HPDE6-E6E7 (cell line): Measurements from ENCODE around the gene COL23A1.

ENCODE experiments used
- DNase-seq: peaks from one replicate; pipeline ENCODE4 v3.0.0; 2011; ENCODE audit warnings: missing footprints; ENCODE audit errors: extremely low spot score

Gene COL23A1

DNA sequence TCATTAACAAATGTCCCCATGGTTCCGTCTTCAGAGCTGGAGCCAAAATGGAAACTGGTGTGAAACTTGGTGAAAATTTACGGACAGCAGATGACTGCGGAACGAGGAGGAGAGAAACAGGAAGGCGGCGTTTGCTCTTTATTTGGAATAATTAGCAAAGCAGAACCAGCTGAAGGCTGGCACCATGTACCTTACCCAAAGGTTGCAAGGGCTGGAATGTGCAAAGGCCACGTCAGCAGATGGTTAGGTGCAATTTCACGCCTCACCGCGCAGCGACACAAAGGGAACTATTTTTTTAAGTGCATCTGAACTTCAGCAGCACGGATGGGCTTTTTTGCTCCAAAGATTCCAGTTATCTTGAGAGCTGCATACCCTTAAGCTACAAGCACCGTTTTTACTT lies 127.4 kb downstream of the COL23A1 start:
- no peak for DNase-seq

DNA sequence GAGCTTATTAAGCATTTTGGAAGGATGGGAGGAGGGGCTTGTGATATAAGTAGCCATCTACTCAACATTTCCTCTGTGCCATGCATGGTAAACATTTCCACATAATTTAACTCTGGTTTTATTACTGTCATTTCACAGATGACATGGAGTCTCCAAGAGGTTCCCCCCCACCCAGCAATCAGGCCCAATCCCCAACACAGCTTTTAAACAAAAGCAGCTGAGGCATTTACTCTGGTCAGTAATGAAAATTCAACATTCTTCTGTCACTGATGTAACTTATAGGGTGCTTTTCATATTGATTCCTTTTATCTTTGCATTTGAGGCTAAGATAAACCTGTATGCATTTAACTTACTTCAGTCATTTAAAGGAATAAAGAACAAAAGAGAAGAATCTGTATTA lies 128.1 kb downstream of the COL23A1 start:
- no peak for DNase-seq

DNA sequence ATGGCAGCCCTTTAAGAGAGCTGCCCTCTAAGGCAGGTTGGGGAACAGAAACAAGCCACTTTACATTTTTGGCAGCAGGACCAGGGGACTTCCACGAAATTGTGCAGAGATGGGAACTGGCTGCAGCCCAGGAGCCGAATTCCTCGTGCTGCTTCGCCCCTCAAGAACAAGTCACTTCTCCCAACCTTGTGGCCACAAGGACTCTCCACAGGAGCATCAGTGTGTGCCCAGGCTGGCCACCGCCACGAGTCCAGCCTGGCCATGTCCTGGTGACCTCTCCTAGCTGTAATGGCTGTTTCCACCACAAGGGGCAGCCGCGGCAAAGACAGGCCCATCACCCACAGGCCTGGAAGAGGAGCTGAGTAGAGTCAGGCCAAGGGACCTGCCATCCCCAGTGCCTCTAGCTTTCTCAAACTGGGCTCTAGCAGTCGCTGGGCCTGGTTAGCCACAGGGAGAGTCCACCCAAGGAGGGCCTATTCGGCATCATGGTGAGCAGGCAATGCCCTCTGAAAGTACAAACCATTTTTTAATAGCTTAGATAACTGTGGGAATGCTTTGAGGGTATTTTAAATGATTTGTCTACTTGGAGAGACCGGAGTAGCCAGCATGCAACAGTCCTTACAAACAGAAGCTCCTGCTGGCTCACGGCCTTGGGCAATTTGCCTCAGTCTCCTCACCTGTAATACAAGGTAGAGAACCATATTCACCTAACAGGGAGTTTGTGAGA lies 129.0 kb downstream of the COL23A1 start:
- DNase-seq: peak; percentile 35

DNA sequence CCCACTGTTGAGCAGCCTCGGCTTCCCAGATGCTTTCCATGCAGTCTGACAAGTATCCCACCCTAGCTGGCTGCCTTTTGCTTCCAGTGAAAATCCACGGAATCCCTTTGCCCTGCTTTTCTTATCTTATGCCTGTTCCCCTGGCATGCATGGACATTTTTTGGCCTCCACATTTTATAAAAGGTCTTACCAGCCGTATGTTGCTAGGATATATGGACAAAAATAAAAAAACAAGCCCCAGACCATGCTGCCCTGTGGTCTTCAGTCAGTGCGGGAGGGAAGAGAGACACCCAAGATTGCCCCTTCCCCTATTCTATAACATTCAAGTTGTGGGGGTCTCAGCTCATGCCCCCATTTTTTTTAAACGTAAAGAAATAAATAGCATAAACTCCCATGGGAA lies 129.6 kb downstream of the COL23A1 start:
- no peak for DNase-seq

DNA sequence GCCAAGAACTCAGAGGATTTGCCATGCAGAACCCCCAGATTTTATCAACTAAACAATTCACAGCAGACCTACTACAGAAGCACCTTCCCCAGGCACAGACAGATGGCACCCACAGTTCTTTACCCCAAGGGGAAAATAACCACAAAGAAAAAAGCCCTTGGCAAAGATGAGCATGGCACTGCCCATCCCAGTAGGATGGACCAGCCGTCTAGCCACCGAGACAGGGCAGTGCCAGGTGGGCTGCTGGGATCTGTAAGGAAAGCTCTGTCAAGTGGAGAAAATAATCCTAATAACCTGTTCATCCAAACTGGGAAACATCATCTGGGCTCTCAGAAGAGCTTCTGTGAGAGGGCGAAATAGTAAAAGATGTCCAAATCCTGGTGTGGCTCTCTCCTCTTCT lies 130.0 kb downstream of the COL23A1 start:
- no peak for DNase-seq

DNA sequence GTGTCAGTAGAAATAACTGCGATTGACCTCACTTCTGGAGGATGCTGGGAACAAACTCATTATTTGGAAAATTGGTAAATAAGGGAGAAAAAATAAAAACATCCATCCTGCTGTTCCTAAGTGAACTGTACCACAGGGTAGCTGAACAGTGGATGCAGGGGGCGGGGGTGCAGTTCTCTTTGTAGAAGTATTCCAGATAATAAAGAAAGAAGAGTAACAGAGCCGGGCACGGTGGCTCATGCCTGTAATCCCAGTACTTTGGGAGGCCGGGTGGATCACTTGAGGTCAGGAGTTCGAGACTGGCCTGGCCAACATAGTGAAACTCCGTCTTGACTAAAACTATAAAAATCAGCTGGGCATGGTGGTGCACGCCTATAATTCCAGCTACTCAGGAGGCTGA lies 132.1 kb downstream of the COL23A1 start:
- DNase-seq: no peak

DNA sequence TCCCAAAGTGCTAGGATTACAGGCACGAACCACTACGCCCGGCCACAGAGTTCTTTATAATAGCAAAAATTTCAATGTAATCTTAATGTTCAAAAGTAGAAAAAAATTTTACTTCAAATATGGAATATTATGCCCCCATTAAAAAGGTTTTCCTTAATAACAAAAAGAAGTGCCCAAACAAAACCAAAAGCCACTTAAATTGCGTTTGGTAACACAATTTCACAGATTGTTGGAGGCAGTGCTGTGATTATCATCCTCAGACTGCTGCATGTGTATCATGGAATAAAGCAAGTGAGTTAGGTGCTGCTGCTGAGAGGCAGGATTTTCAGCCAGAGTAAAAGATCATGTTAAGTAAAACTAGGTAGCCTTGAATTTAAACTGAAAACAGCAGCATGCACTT lies 132.7 kb downstream of the COL23A1 start:
- DNase-seq: no peak

DNA sequence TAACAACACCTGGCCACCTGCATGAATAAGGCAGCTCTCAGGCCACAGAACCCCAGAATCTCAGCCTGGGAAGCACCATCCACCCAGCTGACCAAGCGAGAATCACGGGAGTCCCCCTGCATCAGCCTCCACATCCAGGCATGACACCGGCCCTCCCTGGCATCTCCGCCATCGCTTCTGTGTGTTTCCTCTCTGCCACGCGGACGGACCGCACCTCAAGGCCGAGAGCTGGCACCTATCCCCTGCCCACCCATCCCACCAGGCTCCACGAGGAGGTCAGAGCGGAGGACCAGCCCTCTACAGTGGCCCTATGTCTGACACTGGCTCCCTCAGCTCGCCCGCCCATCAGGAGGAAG lies 134.7 kb downstream of the COL23A1 start:
- DNase-seq: no peak

DNA sequence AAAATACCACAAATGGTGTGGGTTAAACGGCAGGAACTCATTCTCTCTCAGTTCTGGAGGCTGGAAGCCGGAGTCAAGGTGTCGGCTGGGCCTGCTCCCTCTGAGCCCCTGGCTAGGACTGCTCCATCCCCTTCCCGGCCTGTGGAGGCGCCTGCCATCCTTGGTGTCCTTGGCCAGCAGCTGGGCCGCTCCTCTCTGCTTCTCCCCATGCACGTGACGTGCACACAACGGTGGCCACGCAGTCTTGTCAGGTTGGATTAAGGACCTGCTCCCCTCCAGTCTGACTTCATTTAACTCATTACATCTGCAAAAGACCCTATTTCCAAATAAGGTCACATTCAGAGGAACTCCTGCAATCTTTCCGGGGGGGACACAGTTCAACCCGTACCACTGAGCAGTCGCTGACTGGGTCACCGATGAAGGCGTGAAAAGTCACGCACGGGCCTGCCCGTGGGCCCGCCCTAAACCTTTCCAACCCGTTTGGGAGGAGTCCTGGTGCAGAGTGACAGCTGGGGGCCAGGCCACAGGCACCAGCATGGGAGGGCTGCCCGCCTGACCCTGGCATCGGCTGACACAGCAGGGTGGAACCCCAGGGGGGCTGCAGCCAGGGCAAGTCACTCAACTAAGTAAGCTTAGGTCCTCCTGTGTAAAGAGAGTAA lies 135.2 kb downstream of the COL23A1 start:
- no peak for DNase-seq

DNA sequence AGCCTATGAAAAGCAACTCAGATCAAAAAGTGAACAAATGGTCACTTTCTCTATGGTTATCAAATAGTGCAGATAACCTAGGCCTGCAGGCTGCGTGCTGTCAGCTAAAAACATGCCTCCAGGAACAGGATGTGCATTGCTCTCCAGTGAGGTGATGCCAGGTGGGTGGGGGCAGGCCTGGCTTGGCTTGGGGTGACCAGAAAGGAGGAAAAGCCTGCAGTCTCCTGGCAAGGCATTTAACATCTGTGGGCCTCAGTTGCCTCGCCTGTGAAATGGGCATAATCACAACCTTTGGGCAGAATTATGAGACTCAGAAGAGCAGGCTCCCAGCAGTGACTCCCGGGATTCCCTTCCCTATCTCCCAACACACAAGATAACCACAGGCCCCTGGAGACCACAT lies 135.9 kb downstream of the COL23A1 start:
- DNase-seq: no peak

DNA sequence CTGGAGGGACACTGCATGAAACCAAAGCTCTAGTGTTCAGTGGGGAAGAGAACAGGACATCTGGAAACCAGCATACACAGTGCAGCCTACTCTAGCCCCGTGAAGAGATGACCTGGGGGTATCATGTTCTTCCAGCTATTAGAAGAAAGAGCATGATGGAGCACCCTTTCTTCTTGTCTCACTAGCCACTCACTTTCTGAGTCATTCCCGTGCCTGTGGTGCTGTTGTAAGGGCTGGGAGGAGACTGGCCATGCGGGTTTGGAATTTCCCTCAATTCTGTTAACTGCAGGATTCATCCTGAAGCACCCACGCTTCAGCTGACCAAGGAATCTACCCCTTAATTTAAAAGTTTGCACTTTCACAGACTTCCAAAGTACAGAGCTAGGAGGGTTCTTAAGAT lies 137.0 kb downstream of the COL23A1 start:
- peak; percentile 31 for DNase-seq

DNA sequence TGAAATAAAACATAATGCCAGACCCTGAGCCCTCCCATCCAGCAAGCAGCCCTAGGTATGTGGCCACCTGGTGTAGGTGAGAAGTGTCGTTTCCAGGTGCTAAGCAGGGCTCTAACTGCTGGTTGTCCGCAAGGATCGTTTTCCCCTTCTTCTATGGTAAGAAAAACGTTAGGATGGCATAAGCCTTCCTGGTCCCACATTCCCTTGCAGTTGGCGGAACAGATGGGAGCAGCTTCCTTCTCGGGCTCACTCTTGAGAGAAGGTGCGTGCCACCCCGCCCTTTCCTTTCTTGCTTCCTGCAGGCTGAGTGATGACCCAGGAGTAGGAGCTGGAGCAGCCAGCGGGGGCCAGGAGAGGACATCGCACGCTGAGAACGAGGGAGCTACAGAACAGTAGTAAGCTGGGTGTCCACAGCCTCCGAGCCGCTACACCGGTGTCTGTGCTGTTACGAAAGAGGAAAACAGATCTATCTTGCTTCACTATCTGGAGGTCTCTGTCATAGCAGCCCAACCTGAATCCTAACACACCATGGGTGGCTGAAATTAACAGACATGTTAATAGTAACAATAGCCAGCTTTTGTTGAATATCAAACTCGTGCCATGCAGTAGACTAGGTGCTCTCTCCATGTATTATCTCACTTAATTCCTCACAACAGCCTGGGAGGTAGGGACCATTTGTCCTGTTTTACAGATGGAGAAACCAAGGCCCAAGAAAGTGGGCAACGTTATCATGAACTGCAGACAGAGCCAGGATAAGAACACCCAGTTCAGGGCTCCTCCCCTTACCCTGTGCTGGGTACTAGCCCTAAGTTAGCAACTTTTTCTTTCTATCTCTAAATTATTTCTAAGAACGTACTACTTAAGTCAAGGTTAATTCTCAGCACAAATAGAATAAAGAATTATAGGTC lies 139.8 kb downstream of the COL23A1 start:
- no peak for DNase-seq

DNA sequence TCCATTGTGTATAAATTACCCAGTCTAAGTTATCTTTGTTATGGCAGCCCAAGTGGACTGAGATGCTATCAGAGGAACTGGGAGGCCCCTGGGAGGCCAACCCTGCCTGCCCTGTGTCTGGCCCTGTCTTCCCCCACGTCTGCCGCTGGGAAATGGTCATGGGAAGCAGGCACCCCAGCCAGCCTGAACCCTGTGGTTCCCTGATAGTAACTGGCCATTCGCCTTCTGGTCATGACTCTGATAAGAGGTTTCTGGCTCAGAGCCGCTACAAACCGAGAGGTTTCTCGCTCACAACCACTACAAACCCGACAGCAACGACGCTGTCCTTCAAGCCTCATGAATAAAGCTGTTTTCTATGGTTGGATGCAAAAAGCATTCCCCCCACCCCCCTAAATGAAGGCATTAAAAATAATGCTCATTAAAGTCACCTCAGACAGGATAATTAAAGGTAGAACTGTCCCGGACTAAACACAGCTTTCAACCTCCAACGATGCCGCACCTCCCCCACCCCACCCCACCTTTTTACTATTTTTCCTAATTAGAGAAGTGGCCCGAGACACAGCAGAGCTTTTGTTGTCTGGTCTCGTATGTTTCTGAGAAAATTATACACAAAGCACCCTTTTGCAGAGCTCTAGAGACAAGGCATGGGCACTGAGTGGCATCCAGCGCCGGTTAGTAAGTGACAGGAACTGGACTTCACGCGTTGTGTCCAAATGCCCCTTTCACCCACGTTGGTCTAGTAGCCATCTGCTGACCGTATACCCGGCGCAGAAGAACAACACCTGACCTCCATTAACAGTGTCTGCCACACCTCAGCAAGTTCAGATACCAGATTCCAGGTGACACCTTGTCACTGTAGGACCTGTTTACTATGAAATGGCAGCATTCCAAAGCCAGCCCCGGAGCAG lies 140.8 kb downstream of the COL23A1 start:
- DNase-seq: no peak

DNA sequence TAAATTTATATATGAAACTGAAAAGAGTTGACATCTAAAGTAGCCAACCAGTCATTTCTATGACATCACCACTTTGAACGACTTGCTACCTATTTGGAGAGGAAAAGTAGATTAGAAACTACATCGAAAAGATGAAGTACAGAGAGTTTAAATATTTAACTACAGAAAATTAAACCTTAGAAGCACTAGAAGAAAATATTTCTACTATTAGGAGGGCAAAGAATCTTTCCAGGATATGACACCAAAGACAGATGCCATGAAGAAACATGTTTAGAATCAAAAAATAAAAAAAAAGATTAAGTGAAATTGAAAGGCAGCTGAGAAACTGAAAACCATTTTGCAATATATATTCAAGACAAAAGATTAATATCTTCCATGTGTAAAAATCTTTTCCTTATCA lies 144.7 kb downstream of the COL23A1 start:
- no peak for DNase-seq

DNA sequence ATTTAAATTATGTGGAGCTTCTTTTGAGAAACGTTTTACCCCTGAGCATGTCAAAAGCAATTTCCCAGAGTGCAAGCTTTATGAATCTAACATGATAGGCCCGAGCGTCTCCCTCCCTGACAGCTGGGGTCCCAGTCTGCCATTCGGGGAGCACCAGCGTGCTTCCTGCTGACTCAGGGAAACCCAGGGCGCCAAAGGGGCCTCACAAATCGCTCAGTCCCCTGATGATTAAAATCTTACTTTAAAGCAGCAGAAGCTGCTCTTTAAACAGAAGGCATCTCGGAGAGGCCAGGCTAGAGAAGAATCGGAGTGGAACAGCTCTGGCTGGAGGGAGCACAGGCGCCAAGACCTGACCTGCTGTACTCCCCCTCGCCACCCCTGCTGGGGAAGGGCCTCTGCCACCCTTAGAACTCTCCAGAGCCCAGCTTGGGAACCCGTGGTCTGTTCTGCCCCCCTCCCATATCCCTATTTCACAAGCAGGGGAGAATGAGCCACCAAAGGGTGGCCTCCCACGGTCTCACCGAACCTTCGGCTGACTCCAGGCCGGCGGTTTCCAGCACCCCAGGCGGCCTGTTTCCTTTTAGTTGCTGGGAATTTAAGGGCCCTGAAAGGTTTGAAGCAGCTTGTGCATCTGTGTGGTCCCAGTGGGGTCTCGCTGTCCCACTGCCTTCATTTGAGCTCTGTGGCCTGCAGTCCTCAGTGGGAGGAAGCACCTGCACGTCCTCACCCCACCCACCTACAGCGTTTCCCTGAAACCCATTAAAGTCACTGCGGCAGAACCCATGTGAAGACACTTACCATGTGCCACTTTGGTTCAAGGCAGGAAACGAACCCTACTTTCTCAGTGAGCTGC lies 147.6 kb downstream of the COL23A1 start:
- DNase-seq: no peak

DNA sequence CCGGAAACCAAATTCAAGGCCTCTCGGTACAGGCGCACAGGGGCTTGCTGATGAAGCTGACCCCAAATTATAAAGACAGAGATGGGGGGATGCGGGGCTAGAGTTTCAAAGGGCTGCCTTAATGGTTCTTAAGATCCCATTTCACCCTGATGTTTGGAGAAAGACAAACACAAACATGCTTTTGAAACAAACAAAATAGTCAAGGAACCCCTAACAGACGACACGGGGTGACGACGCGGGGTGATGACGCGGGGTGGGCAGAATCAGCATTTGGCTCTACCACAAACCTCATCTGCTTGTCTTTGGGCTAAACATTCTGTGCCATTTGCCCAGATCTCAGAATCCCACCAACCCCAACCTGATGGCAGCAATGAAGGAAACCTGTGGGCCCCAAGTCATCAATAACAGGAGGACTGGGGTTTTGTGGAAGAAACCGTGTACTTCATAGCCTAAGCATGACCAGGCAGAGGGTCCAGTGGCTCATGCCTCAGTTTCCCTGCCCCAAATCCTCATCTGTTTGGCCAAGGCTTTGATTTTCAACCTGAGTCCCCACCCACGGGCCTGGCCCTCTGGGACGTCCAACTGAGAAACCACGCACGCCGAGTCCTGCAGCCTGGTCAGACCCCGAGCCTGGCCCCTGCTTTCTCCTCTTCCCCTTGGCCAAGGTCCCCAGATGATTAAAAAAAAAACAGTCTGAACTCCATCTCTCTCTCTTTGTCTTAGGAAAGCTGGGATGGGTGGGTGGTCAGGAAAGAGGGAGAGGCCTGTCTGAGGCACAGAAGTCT lies 148.5 kb downstream of the COL23A1 start:
- no peak for DNase-seq

DNA sequence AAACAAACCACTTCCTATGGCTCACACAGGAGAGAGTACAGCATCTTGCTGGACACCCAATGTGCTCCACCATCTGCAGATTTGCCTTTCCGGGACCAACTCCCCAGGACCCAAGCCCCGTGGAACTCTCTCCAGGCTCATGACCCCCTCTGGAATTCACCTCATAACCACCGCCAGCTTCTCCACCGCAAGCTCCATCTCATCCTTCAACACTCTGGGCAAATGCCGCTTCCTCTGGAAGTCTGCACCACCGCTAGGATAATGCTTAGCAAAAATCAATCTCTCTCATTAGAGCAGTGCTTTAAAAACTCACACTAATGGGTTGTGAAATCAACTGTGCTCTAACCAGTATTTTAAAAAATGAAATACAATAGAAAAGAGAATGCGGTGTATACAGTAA lies 150.0 kb downstream of the COL23A1 start:
- DNase-seq: no peak

DNA sequence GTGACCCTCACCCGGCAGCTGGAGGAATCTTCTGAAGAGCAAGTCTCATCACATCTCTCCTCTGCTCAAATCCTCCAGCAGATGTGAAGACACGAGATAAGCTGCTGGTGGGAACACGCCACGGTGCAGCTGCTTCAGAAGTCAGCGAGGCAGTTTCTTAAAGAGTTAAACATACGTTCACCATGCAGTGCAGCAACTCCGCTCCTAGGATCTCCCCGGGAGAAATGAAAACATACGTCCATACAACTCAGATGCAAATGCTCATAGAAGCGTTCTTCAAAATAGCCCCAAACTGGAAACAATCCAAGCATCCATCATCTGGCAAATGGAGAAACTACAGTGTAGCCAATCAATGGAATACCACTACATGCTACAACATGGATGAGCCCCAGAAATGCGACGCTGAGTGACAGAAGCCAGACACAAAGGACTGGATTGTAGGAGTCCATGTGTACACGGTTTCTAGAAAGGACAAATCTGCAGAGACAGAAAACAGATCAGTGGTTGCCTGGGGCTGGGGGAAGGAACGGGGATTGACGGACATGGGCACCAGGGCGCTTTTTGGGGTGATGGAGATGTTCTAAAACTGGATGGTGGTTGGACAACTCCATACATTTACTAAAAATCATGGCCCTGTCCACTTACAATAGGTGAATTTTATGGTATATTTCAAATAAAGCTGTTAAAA lies 150.6 kb downstream of the COL23A1 start:
- DNase-seq: no peak

DNA sequence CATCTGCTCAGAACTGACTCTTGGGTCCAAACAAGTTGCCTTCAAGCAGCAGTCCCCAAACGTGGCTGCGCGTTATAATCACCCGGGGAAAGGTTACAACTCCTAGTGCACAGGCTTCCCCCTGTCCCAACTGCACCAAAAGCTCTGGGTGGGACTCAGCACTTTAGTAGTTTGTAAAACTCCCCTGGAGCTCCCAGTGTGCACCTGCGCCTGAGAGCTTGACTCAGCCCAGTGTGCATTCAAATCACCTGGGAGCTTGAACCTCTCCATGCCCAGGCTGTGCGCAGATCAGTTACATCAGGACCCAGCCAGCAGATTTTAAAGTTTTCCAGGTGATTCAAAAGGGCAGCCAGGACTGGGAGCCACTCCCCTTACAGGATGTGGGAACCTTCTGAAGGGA lies 151.4 kb downstream of the COL23A1 start:
- DNase-seq: no peak
